Activated CD8-positive, alpha-beta memory T cell treated with anti-CD3 and anti-CD28 coated beads, Interleukin-2, amount 10 ng/mL, durations not matched to agents 7 days and 5 days (primary cell): ENCODE measurements around the gene FBP2. TPM values are rescaled to one million over a fixed set of nuclear protein-coding genes. Genes with fewer than 3 reads are reported as not detected.

ENCODE experiments used
- ATAC-seq: fragments of 150-1000 bp; cut with Tn5 transposase; one replicate; pipeline ENCODE4 v1.10.0; 2021; ENCODE audit warnings: moderate library complexity
- CTCF ChIA-PET: fragments of 350-600 bp; sonication (Branson Sonifier 250); formaldehyde crosslinking; loops from one replicate; lab custom pipeline; 2021; ENCODE audit warnings: antibody characterized with exemption; lab: Charles Lee
- DNase-seq: peaks from one replicate; pipeline ENCODE4 v3.0.0-alpha.2; 2020
- H3K27ac Mint-ChIP-seq: one replicate; pipeline ENCODE4 v1.8.0; 2021; ENCODE audit warnings: mild to moderate bottlenecking, mixed read lengths
- H3K27me3 Mint-ChIP-seq: one replicate; pipeline ENCODE4 v1.8.0; 2021; ENCODE audit warnings: mixed read lengths
- H3K36me3 Mint-ChIP-seq: one replicate; pipeline ENCODE4 v1.8.0; 2021; ENCODE audit warnings: mild to moderate bottlenecking, mixed read lengths
- H3K4me1 Mint-ChIP-seq: one replicate; pipeline ENCODE4 v1.8.0; 2021; ENCODE audit warnings: mixed read lengths
- H3K4me3 Mint-ChIP-seq: one replicate; pipeline ENCODE4 v1.8.0; 2021; ENCODE audit warnings: mild to moderate bottlenecking, moderate library complexity, mixed read lengths
- H3K9me3 Mint-ChIP-seq: one replicate; pipeline ENCODE4 v1.8.0; 2022; ENCODE audit warnings: low read depth, mixed read lengths
- total RNA-seq, 2 experiments: library from RNA; stranded (reverse); gene quantifications; one replicate each; pipeline ENCODE4 v1.2.3, GENCODE V29; 2021

Gene FBP2
- total RNA-seq, 2 experiments from 2014 or later, result not detected

- DNase-seq, result no peak
- no peak for ATAC-seq
- Mint-ChIP-seq H3K27me3 (peaks cover 24% of the 10 kb centered on the region), H3K4me3 (no peak overlapping the region), H3K4me1 (no peaks in the 10 kb centered on the region), H3K27ac (no peak overlapping the region), H3K9me3 (no peaks in the 10 kb centered on the region), H3K36me3 (no peaks in the 10 kb centered on the region)
- CTCF ChIA-PET, result no interaction called here
Measured at GRCh38 chr9:94534901-94535300, 58.7 kb downstream of the FBP2 start.

DNA sequence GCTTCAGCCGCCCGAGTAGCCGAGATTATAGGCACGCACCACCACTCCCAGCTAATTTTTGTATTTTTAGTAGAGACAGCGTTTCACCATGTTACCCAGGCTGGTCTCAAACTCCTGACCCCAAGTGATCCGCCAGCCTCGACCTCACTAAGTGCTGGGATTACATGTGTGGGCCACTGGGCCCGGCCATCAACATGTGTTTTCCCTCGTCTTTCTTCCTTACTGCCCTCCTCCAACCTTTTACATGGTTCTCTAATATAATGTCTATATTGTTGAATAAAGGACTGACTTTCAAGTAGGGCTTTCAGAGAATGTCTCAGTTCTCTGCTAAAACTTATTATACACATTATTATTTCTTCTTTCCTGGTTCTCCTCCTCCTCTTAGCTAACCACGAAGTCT, 60.0 kb downstream of the FBP2 start:
- DNase-seq, result no peak
- Mint-ChIP-seq H3K4me1 (no peaks in the 10 kb centered on the region), H3K27ac (no peak overlapping the region), H3K36me3 (no peaks in the 10 kb centered on the region), H3K27me3 (peaks cover 25% of the 10 kb centered on the region), H3K4me3 (no peak overlapping the region), H3K9me3 (no peaks in the 10 kb centered on the region)
- CTCF ChIA-PET, result no interaction called here
- no peak for ATAC-seq

DNA sequence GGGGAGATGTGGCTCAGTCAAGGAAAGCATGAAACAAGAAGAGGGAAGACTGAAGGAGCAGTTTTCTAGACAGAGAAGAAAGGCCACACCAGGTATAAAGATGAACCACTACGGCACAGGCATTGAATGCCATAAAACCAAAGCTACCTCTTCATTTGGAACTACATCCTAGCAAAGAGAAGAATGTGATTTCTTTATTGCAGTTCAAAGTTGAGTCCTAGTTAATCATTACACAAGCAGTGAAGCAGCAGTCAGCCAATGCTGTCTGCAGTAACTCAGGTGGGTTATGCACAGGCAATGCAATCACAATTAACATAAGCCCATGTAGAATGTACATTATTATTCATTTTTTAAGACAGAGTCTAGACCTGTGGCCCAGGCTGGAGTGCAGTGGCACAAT, 60.5 kb downstream of the FBP2 start:
- Mint-ChIP-seq H3K27me3 (peaks cover 25% of the 10 kb centered on the region), H3K4me1 (no peaks in the 10 kb centered on the region), H3K9me3 (no peaks in the 10 kb centered on the region), H3K27ac (no peak overlapping the region), H3K36me3 (no peaks in the 10 kb centered on the region), H3K4me3 (no peak overlapping the region)
- CTCF ChIA-PET, result no interaction called here
- DNase-seq (no peak), ATAC-seq (no peak)

- no peaks in the 10 kb centered on the region for H3K4me1 Mint-ChIP-seq
- CTCF ChIA-PET, result no interaction called here
- no peak for ATAC-seq
- H3K36me3 Mint-ChIP-seq, result no peaks in the 10 kb centered on the region
- H3K4me3 Mint-ChIP-seq, result no peak overlapping the region
- H3K27ac Mint-ChIP-seq, result no peak overlapping the region
- H3K27me3 Mint-ChIP-seq, result peaks cover 28% of the 10 kb centered on the region
- H3K9me3 Mint-ChIP-seq, result no peaks in the 10 kb centered on the region
- no peak for DNase-seq
Measured at GRCh38 chr9:94528886-94529285, 64.7 kb downstream of the FBP2 start.

GRCh38 chr9:94526951-94527350, 66.7 kb downstream of the FBP2 start:
- ATAC-seq, result no peak
- no peaks in the 10 kb centered on the region for H3K4me1 Mint-ChIP-seq
- no peak for DNase-seq
- no peaks in the 10 kb centered on the region for H3K9me3 Mint-ChIP-seq
- H3K27ac Mint-ChIP-seq, result no peak overlapping the region
- CTCF ChIA-PET, result no interaction called here
- no peaks in the 10 kb centered on the region for H3K36me3 Mint-ChIP-seq
- H3K27me3 Mint-ChIP-seq, result peaks cover 29% of the 10 kb centered on the region
- H3K4me3 Mint-ChIP-seq, result no peak overlapping the region

DNA sequence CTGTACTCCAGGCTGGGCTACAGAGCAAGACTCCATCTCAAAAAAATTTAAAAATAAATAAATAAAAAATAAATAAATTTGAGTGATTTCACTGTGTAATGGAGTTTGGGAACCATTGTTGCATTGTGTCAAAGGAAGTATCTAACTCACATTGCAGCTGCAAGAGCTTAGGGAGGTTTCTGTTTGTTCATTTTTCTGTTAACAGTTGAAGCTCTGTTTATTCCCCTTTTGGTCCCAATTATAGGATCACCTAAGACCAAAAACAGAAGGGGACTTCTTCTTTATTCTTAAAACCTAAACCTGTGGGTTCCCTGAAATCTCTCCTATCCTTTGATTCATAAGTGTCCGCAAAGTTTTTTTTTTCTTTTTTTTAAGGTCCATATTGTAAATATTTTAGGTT, 67.4 kb downstream of the FBP2 start:
- DNase-seq (no peak), ATAC-seq (no peak)
- Mint-ChIP-seq H3K9me3 (no peaks in the 10 kb centered on the region), H3K27me3 (peaks cover 26% of the 10 kb centered on the region), H3K27ac (no peak overlapping the region), H3K4me3 (no peak overlapping the region), H3K4me1 (no peaks in the 10 kb centered on the region), H3K36me3 (no peaks in the 10 kb centered on the region)
- CTCF ChIA-PET, result no interaction called here

- Mint-ChIP-seq H3K9me3 (no peaks in the 10 kb centered on the region), H3K4me3 (no peak overlapping the region), H3K27ac (no peak overlapping the region), H3K4me1 (no peaks in the 10 kb centered on the region), H3K36me3 (no peaks in the 10 kb centered on the region), H3K27me3 (peaks cover 22% of the 10 kb centered on the region)
- DNase-seq, result no peak
- ATAC-seq, result no peak
- CTCF ChIA-PET, result no interaction called here
Measured at GRCh38 chr9:94525396-94526035, 68.1 kb downstream of the FBP2 start.

DNA sequence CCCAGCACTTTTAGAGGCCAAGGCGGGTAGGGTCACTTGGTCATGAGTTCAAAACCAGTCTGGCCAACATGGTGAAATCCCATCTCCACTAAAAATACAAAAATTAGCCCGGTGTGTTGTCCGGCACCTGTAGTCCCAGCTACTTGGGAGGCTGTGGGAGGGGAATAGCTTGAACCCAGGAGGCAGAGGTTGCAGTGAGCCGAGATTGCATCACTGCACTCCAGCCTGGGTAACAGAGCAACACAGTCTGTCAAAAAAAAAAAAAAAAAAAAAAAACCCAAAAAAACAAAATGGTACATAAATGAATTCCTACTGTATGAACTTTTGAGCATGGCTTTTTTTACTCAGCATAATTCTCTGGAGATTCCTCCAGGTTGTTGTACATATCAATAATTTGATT, 76.4 kb downstream of the FBP2 start:
- Mint-ChIP-seq H3K27ac (no peak overlapping the region), H3K27me3 (peaks cover 22% of the 10 kb centered on the region), H3K9me3 (no peaks in the 10 kb centered on the region), H3K4me1 (no peaks in the 10 kb centered on the region), H3K4me3 (no peak overlapping the region), H3K36me3 (no peaks in the 10 kb centered on the region)
- DNase-seq, result no peak
- ATAC-seq, result no peak
- CTCF ChIA-PET, result no interaction called here

GRCh38 chr9:94514722-94515121, 78.9 kb downstream of the FBP2 start:
- no peak for DNase-seq
- Mint-ChIP-seq H3K9me3 (no peaks in the 10 kb centered on the region), H3K36me3 (no peaks in the 10 kb centered on the region), H3K4me3 (no peak overlapping the region), H3K27me3 (peaks cover 21% of the 10 kb centered on the region), H3K27ac (no peak overlapping the region), H3K4me1 (no peaks in the 10 kb centered on the region)
- CTCF ChIA-PET, result no interaction called here
- ATAC-seq, result no peak

- Mint-ChIP-seq H3K36me3 (no peaks in the 10 kb centered on the region), H3K27me3 (peaks cover 20% of the 10 kb centered on the region), H3K27ac (no peak overlapping the region), H3K4me3 (no peak overlapping the region), H3K4me1 (no peaks in the 10 kb centered on the region), H3K9me3 (no peaks in the 10 kb centered on the region)
- ATAC-seq (no peak), DNase-seq (no peak)
- CTCF ChIA-PET, result interaction anchor here (0.6 kb wide), 1 partner anchor 105 kb away, joined by 5 read pairs; no protein-coding TSS in a partner anchor
Measured at GRCh38 chr9:94511955-94512265, 81.7 kb downstream of the FBP2 start.

DNA sequence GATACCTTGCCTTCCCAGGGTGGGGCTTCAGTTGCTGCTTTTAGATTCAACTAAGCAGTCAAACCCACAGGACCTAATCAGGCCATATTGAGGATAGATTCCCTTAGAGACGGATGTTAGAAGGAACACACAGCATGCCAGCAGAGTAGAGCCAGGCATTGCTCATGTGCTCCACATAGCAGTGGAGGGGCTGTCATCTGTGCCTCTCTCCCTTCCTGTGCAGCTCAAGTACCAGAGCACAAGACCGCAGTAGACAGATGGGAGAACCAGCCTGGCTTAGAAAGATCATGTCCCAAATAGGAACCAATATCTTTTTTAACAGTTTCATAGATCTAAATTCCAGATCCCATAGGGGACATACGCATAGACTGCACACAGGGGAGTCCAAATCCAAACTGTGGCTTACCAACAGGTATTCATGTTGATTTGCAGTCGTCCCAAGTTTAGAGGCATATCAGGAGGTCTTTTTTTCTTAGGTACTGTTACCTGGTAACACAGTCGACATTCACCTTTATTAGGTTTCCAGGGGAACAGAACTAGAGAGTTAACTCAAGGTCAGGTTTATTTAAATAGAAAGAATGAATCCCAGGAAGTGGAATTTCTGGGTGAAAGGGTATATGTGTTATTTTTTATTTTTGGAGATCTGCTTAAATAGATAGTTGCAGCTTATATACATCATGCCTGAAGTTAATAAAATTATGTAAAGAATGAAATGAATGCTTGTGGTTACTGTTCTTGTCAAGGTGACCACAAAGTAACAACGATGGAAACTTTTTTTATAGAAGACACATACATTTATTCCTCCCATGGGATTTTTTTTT, 82.3 kb downstream of the FBP2 start:
- H3K4me3 Mint-ChIP-seq, result no peak overlapping the region
- H3K4me1 Mint-ChIP-seq, result no peaks in the 10 kb centered on the region
- DNase-seq, result no peak
- ATAC-seq, result no peak
- H3K36me3 Mint-ChIP-seq, result no peaks in the 10 kb centered on the region
- CTCF ChIA-PET, result interaction anchor here (0.6 kb wide), 1 partner anchor 106 kb away, joined by 5 read pairs; no protein-coding TSS in a partner anchor
- no peaks in the 10 kb centered on the region for H3K9me3 Mint-ChIP-seq
- no peak overlapping the region for H3K27ac Mint-ChIP-seq
- H3K27me3 Mint-ChIP-seq, result peaks cover 22% of the 10 kb centered on the region

Other genes with a start within 250 kb of the FBP2 start
- gene PCAT7, start 38.7 kb downstream of the FBP2 start, total RNA-seq, result not detected
- under 1 TPM; 0.26 to 0.30 TPM for gene FBP1, start 45.7 kb upstream of the FBP2 start, total RNA-seq
- 10 to 100 TPM in 1 of 2 experiments, 1 to 10 TPM in 1; 9.8 to 13.7 TPM for gene AOPEP, start 132.9 kb upstream of the FBP2 start, total RNA-seq